Esophagus squamous epithelium (tissue), 5 donors: ENCODE measurements around the gene MEF2C. TPM values are rescaled to one million over a fixed set of nuclear protein-coding genes. Genes with fewer than 3 reads are reported as not detected.

Experiments used
- DNase-seq: peaks from one replicate; lab custom pipeline; 2025; lab: John Stamatoyannopoulos, UW
- H3K27ac ChIP-seq, 4 donors: fragments of 200-600 bp; sonication (generic); one replicate each; pipeline ENCODE4 v1.5.1; 2016 to 2019; ENCODE audit warnings: mild to moderate bottlenecking in 1 of 4
- H3K27me3 ChIP-seq, 4 donors: fragments of 200-600 bp; sonication (generic); 1 replicate in 3 of 4; 2 replicates in 1 of 4; pipeline versions ENCODE4 v1.5.1 to v1.6.0; 2017 to 2021; ENCODE audit warnings: antibody characterized with exemption in 1 of 4
- H3K36me3 ChIP-seq, 3 donors: fragments of 200-600 bp; sonication (generic); one replicate each; pipeline ENCODE4 v1.5.1; 2016 to 2019
- H3K4me1 ChIP-seq, 3 donors: fragments of 200-600 bp; sonication (generic); one replicate each; pipeline ENCODE4 v1.5.1; 2017 to 2019
- H3K4me3 ChIP-seq, 4 donors: fragments of 200-600 bp; sonication (generic); 1 replicate in 3 of 4; 2 replicates in 1 of 4; pipeline ENCODE4 v1.5.1; 2016 to 2019; ENCODE audit warnings: mild to moderate bottlenecking in 2 of 4, moderate library complexity in 1 of 4
- H3K9me3 ChIP-seq, 3 donors: fragments of 200-600 bp; sonication (generic); one replicate each; pipeline ENCODE4 v1.5.1; 2016 to 2019
- POLR2A ChIP-seq, 4 donors: fragments of 450-650 bp; IDR thresholded peaks; one replicate each; pipeline ENCODE4 v1.6.1; 2017; ENCODE audit warnings: antibody characterized with exemption in 4 of 4, mild to moderate bottlenecking in 4 of 4, moderate library complexity in 3 of 4
- WGBS, 2 donors: methylation state at CpG; one replicate each; pipeline ENCODE4 v1.1.5; 2018; 5-methylcytosine and 5-hydroxymethylcytosine counted together
- intact Hi-C: fragments of 100-400 bp; cut with DNase I; formaldehyde crosslinking; loops from one replicate; pipeline ENCODE4 v1.15.0; 2022
- total RNA-seq, 4 donors: library from RNA; depleted of rRNA; stranded (reverse); fragments of >200 nt; gene quantifications; one replicate each; pipeline ENCODE4 v1.1.0, GENCODE V29; 2016
- TF ChIP-seq, protein P1 (sequence below), 6 experiments: fragments of 450-650 bp in 4 of 6; fragments of 200-600 bp in 2 of 6; sonication (generic) in 2 of 6; IDR thresholded peaks; one replicate each; pipeline ENCODE4 v1.5.1; 2016 to 2019; ENCODE audit warnings: antibody characterized with exemption in 6 of 6, mild to moderate bottlenecking in 4 of 6, moderate library complexity in 4 of 6
- donor health status: DM: yes; HTN: yes; CAD: no.

MEF2C gene
- total RNA-seq, 4 donors from 2014 or later: 3.1 to 17.5 (median 9.9) TPM

DNA sequence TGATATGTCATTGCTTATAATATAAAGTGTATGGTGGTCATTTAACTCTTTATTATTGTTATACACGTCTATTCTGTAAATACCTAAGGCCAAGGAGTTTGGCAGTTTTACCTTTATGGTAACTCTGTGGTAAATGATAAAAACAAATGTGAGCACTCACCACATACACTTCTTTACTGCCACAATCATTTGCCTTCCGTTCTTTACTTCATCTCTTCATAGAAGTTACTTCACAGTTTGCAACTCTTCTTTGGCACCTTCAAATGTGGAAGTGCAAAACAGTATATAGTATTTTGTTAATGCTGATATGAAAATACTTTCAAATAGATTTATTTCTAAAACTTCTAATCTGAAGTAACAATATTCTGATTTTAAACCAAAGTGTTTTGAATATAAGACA lies 4.4 kb upstream of the MEF2C start:
- 57 to 60% methylated on average over 2 of the region's 2 CpGs for WGBS, 2 donors
- Histone ChIP-seq H3K36me3 (no peaks in the 10 kb centered on the region), H3K27ac (peak overlapping the region in 3 of 4 donors; percentile 90 to 92 (median 92)), H3K27me3 (peaks cover 0 to 23% (median 0%) of the 10 kb centered on the region in 4 donors), H3K4me1 (peaks cover 0 to 64% (median 5%) of the 10 kb centered on the region in 3 donors), H3K9me3 (no peaks in the 10 kb centered on the region), H3K4me3 (peak overlapping the region in 1 of 4 donors; percentile 51)
- intact Hi-C loops: loop anchor here (10.0 kb wide), 1 partner anchor 53 kb away; no protein-coding TSS in a partner anchor
- TF ChIP-seq, protein P1, sequence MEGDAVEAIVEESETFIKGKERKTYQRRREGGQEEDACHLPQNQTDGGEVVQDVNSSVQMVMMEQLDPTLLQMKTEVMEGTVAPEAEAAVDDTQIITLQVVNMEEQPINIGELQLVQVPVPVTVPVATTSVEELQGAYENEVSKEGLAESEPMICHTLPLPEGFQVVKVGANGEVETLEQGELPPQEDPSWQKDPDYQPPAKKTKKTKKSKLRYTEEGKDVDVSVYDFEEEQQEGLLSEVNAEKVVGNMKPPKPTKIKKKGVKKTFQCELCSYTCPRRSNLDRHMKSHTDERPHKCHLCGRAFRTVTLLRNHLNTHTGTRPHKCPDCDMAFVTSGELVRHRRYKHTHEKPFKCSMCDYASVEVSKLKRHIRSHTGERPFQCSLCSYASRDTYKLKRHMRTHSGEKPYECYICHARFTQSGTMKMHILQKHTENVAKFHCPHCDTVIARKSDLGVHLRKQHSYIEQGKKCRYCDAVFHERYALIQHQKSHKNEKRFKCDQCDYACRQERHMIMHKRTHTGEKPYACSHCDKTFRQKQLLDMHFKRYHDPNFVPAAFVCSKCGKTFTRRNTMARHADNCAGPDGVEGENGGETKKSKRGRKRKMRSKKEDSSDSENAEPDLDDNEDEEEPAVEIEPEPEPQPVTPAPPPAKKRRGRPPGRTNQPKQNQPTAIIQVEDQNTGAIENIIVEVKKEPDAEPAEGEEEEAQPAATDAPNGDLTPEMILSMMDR (IDR thresholded peaks at IDR 0.05): no peak
- no peak for DNase-seq

- H3K27ac ChIP-seq: peak overlapping the region; percentile 47 to 92 (median 91)
- no peak for DNase-seq
- peaks cover 0 to 23% (median 0%) of the 10 kb centered on the region in 4 donors for H3K27me3 ChIP-seq
- TF ChIP-seq, protein P1 (IDR thresholded peaks at IDR 0.05): no peak
- TF ChIP-seq POLR2A (IDR thresholded peaks at IDR 0.05): no peak
- 55 to 62% methylated on average over 4 of the region's 4 CpGs for WGBS, 2 donors
- intact Hi-C loops: loop anchor here (10.0 kb wide), 1 partner anchor 52 kb away; no protein-coding TSS in a partner anchor
- H3K9me3 ChIP-seq: no peaks in the 10 kb centered on the region
- no peaks in the 10 kb centered on the region for H3K36me3 ChIP-seq
- H3K4me3 ChIP-seq: peak overlapping the region in 3 of 4 donors; percentile 6 to 51 (median 8)
- H3K4me1 ChIP-seq: peaks cover 0 to 66% (median 5%) of the 10 kb centered on the region in 3 donors
Measured at GRCh38 chr5:88886746-88887341, 3.9 kb upstream of the MEF2C start.

DNA sequence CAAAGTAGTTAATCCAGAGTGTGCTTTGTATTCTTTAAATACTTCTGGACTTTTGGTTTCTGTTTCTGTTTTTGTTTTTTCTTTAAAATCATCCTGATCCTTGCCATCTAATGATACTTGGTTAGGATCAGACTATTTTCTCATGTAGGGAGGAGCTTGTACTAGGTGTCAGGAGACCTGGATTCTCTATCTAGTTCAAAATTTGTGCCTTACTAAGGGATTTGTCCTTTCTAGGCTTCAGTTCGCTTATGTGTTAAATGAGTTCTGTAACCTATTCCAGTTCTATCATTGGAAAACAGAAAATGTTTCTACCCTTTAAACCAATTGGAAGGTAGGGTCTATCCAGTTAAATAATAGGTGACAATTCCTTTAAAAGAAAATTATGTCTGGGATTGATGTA lies 3.3 kb upstream of the MEF2C start:
- WGBS, 2 donors: 46 to 56% methylated on average over 1 of the region's 1 CpG
- TF ChIP-seq, protein P1 (IDR thresholded peaks at IDR 0.05): no peak
- TF ChIP-seq POLR2A (IDR thresholded peaks at IDR 0.05): no peak
- Histone ChIP-seq H3K27ac (peak overlapping the region; percentile 47 to 92 (median 81)), H3K4me3 (peak overlapping the region in 3 of 4 donors; percentile 6 to 51 (median 8)), H3K36me3 (no peaks in the 10 kb centered on the region), H3K4me1 (peaks cover 0 to 66% (median 5%) of the 10 kb centered on the region in 3 donors), H3K9me3 (no peaks in the 10 kb centered on the region), H3K27me3 (peaks cover 0 to 23% (median 0%) of the 10 kb centered on the region in 4 donors)
- intact Hi-C loops: loop anchor here (10.0 kb wide), 1 partner anchor 51 kb away; no protein-coding TSS in a partner anchor
- DNase-seq: no peak

GRCh38 chr5:88885002-88885401 lies 2.0 kb upstream of the MEF2C start:
- TF ChIP-seq, protein P1 (IDR thresholded peaks at IDR 0.05): no peak
- TF ChIP-seq POLR2A (IDR thresholded peaks at IDR 0.05): no peak
- H3K36me3 ChIP-seq: no peaks in the 10 kb centered on the region
- peaks cover 0 to 55% (median 5%) of the 10 kb centered on the region in 3 donors for H3K4me1 ChIP-seq
- peak overlapping the region in 3 of 4 donors; percentile 79 to 92 (median 90) for H3K27ac ChIP-seq
- DNase-seq: no peak
- intact Hi-C loops: loop anchor here (10.0 kb wide), 1 partner anchor 50 kb away; no protein-coding TSS in a partner anchor
- 32 to 43% methylated on average over 1 of the region's 1 CpG for whole genome bisulfite sequencing, 2 donors
- peaks cover 0 to 20% (median 0%) of the 10 kb centered on the region in 4 donors for H3K27me3 ChIP-seq
- peak overlapping the region in 2 of 4 donors; percentile 62 to 67 for H3K4me3 ChIP-seq
- H3K9me3 ChIP-seq: no peaks in the 10 kb centered on the region

- Histone ChIP-seq H3K27ac (peak overlapping the region; percentile 71 to 95 (median 91)), H3K9me3 (no peaks in the 10 kb centered on the region), H3K27me3 (peaks cover 0 to 16% (median 0%) of the 10 kb centered on the region in 4 donors), H3K36me3 (no peaks in the 10 kb centered on the region), H3K4me3 (peak overlapping the region; percentile 34 to 67 (median 60)), H3K4me1 (peaks cover 0 to 50% (median 4%) of the 10 kb centered on the region in 3 donors)
- TF ChIP-seq, protein P1 (IDR thresholded peaks at IDR 0.05): no peak
- TF ChIP-seq POLR2A (IDR thresholded peaks at IDR 0.05): no peak
- 25 to 27% methylated on average over 2 of the region's 2 CpGs for WGBS, 2 donors
- intact Hi-C loops: loop anchor here (10.0 kb wide), 1 partner anchor 50 kb away; no protein-coding TSS in a partner anchor
- DNase-seq: no peak
Measured at GRCh38 chr5:88884608-88884877, 1.6 kb upstream of the MEF2C start.
